H9 (cell line): ENCODE results near the gene EEIG2. TPM values are rescaled to one million over a fixed set of nuclear protein-coding genes. Genes with fewer than 3 reads are reported as not detected.

ENCODE experiments used
- DNase-seq: peaks from one replicate; pipeline ENCODE4 v3.0.0-alpha.2; 2017
- H2AFZ ChIP-seq: one replicate; pipeline ENCODE4 v1.6.1; 2013; ENCODE audit warnings: mild to moderate bottlenecking, low read length, control low read depth, moderate library complexity
- H2AK5ac ChIP-seq: 2 replicates; pipeline ENCODE4 v1.6.1; 2013; ENCODE audit warnings: low read length, control low read depth, mixed read lengths; ENCODE audit not compliant: insufficient read length
- H2BK120ac ChIP-seq: one replicate; pipeline ENCODE4 v1.6.1; 2013; ENCODE audit warnings: low read depth, mild to moderate bottlenecking, low read length, control low read depth, inconsistent platforms; ENCODE audit not compliant: poor library complexity, severe bottlenecking
- H2BK12ac ChIP-seq: 2 replicates; pipeline ENCODE4 v1.6.1; 2013; ENCODE audit warnings: low read length, control low read depth, mixed read lengths, low read depth; ENCODE audit not compliant: insufficient read length
- H2BK15ac ChIP-seq: 2 replicates; pipeline ENCODE4 v1.6.1; 2013; ENCODE audit warnings: low read depth, low read length, control low read depth
- H2BK20ac ChIP-seq: one replicate; pipeline ENCODE4 v1.6.1; 2013; ENCODE audit warnings: low read depth, mild to moderate bottlenecking, low read length, control low read depth, inconsistent platforms; ENCODE audit not compliant: poor library complexity, severe bottlenecking
- H2BK5ac ChIP-seq: 2 replicates; pipeline ENCODE4 v1.6.1; 2013; ENCODE audit warnings: low read length, control low read depth, mixed read lengths; ENCODE audit not compliant: insufficient read length
- H3K14ac ChIP-seq: 2 replicates; pipeline ENCODE4 v1.6.1; 2013; ENCODE audit warnings: low read length, control low read depth; ENCODE audit not compliant: insufficient read depth
- H3K18ac ChIP-seq: 2 replicates; pipeline ENCODE4 v1.6.1; 2013; ENCODE audit warnings: low read depth, mild to moderate bottlenecking, mixed read lengths, low read length, control low read depth; ENCODE audit not compliant: insufficient read length
- H3K23ac ChIP-seq: 2 replicates; pipeline ENCODE4 v1.6.1; 2013; ENCODE audit warnings: low read length, control low read depth, mixed read lengths, low read depth; ENCODE audit not compliant: insufficient read length
- H3K23me2 ChIP-seq: 2 replicates; pipeline ENCODE4 v1.6.1; 2013; ENCODE audit warnings: low read depth, mild to moderate bottlenecking, mixed read lengths, low read length, control low read depth; ENCODE audit not compliant: insufficient read length, poor library complexity, severe bottlenecking
- H3K27ac ChIP-seq: 2 replicates; pipeline ENCODE4 v1.5.1; 2013; ENCODE audit warnings: low read length, control low read depth, mixed read lengths, low read depth; ENCODE audit not compliant: insufficient read length
- H3K27me3 ChIP-seq: 2 replicates; pipeline ENCODE4 v1.6.1; 2013; ENCODE audit warnings: low read length, control low read depth, inconsistent platforms; ENCODE audit not compliant: insufficient read depth
- H3K4ac ChIP-seq: 2 replicates; pipeline ENCODE4 v1.6.1; 2013; ENCODE audit warnings: low read depth, mild to moderate bottlenecking, control low read depth, inconsistent platforms, low read length, moderate library complexity
- H3K4me1 ChIP-seq: 2 replicates; pipeline ENCODE4 v1.6.1; 2013; ENCODE audit warnings: low read length, control low read depth, inconsistent platforms; ENCODE audit not compliant: insufficient read depth
- H3K4me2 ChIP-seq: 2 replicates; pipeline ENCODE4 v1.6.1; 2013; ENCODE audit warnings: low read length, control low read depth, mixed read lengths; ENCODE audit not compliant: insufficient read length, insufficient read depth
- H3K56ac ChIP-seq: 2 replicates; pipeline ENCODE4 v1.6.1; 2013; ENCODE audit warnings: low read depth, mild to moderate bottlenecking, mixed read lengths, low read length, control low read depth; ENCODE audit not compliant: insufficient read length
- H3K79me1 ChIP-seq: 2 replicates; pipeline ENCODE4 v1.6.1; 2013; ENCODE audit warnings: low read depth, mild to moderate bottlenecking, moderate library complexity, low read length, control low read depth, inconsistent platforms; ENCODE audit not compliant: insufficient read depth, poor library complexity, severe bottlenecking
- H3K79me2 ChIP-seq: 2 replicates; pipeline ENCODE4 v1.6.1; 2013; ENCODE audit warnings: low read length, control low read depth, inconsistent platforms; ENCODE audit not compliant: insufficient read depth
- H3K9ac ChIP-seq: 2 replicates; pipeline ENCODE4 v1.6.1; 2013; ENCODE audit warnings: low read length, control low read depth, mixed read lengths; ENCODE audit not compliant: insufficient read length; ENCODE audit errors: extremely low read depth
- H3K9me3 ChIP-seq: one replicate; pipeline ENCODE4 v1.6.1; 2013; ENCODE audit warnings: low read depth, low read length, inconsistent platforms; ENCODE audit not compliant: control insufficient read depth
- H3T11ph ChIP-seq: one replicate; pipeline ENCODE4 v1.6.1; 2013; ENCODE audit warnings: mild to moderate bottlenecking, low read length, control low read depth, inconsistent platforms
- H4K20me1 ChIP-seq: one replicate; pipeline ENCODE4 v1.6.1; 2013; ENCODE audit not compliant: control insufficient read depth, insufficient read length, insufficient read depth
- H4K5ac ChIP-seq: 2 replicates; pipeline ENCODE4 v1.6.1; 2013; ENCODE audit warnings: low read depth, mild to moderate bottlenecking, mixed read lengths, low read length, control low read depth; ENCODE audit not compliant: insufficient read length
- H4K8ac ChIP-seq: replicated peaks from 2 replicates; pipeline ENCODE4 v1.6.1; 2013; ENCODE audit warnings: low read length, control low read depth, mixed read lengths, low read depth; ENCODE audit not compliant: insufficient read length
- H4K91ac ChIP-seq: 2 replicates; pipeline ENCODE4 v1.6.1; 2013; ENCODE audit warnings: low read depth, mild to moderate bottlenecking, moderate library complexity, mixed read lengths, low read length, control low read depth; ENCODE audit not compliant: insufficient read length
- H3K27ac Mint-ChIP-seq, 3 experiments: 2 replicates in 2 of 3; 3 replicates in 1 of 3; pipeline ENCODE4 v1.8.0; 2020 to 2021; ENCODE audit warnings: mixed read lengths in 3 of 3, mild to moderate bottlenecking in 1 of 3, moderate library complexity in 1 of 3
- H3K27me3 Mint-ChIP-seq: 2 replicates; pipeline ENCODE4 v1.8.0; 2021; ENCODE audit warnings: low read depth, mild to moderate bottlenecking, moderate library complexity, mixed read lengths
- H3K36me3 Mint-ChIP-seq, 3 experiments: 2 replicates in 2 of 3; 3 replicates in 1 of 3; pipeline ENCODE4 v1.8.0; 2020 to 2021; ENCODE audit warnings: low read depth in 3 of 3, mixed read lengths in 3 of 3; ENCODE audit not compliant: insufficient read depth in 1 of 3
- H3K4me1 Mint-ChIP-seq, 2 experiments: 2 replicates each; pipeline ENCODE4 v1.8.0; 2020; ENCODE audit warnings: mixed read lengths in 2 of 2
- H3K4me3 Mint-ChIP-seq, 2 experiments: 2 replicates in 1 of 2; 3 replicates in 1 of 2; pipeline ENCODE4 v1.8.0; 2020 to 2021; ENCODE audit warnings: mild to moderate bottlenecking in 2 of 2, mixed read lengths in 2 of 2, moderate library complexity in 1 of 2
- H3K9me3 Mint-ChIP-seq, 2 experiments: 2 replicates in 1 of 2; 3 replicates in 1 of 2; pipeline ENCODE4 v1.8.0; 2020; ENCODE audit warnings: mild to moderate bottlenecking in 2 of 2, mixed read lengths in 2 of 2, moderate library complexity in 1 of 2
- WGBS: extraction: QIAGEN DNeasy Blood & Tissue Kit; methylation state at CpG from one replicate; pipeline ENCODE4 v1.1.7; 2013; ENCODE audit warnings: missing lambda C conversion rate, low lambda C conversion rate, mixed read lengths; ENCODE audit not compliant: insufficient read length; ENCODE audit errors: extremely low coverage; 5-methylcytosine and 5-hydroxymethylcytosine counted together
- total RNA-seq: library from RNA; stranded (reverse); gene quantifications from 2 replicates; pipeline ENCODE4 v1.2.1, GENCODE V29; 2021
- TF ChIP-seq, protein P1 (sequence below): fragments of 200-600 bp; sonication (generic); conservative IDR thresholded peaks from 3 replicates; pipeline ENCODE4 v1.8.0; 2021; ENCODE audit warnings: antibody characterized with exemption, mild to moderate bottlenecking

The EEIG2 gene
- total RNA-seq, 1 experiment from 2014 or later, result 17.0 TPM

GRCh38 chr1:108527837-108528236, 32.1 kb upstream of the EEIG2 start:
- Mint-ChIP-seq H3K4me3 (no peak overlapping the region), H3K4me1 (peaks cover under 1% of the 10 kb centered on the region in 2 experiments; a peak in 3 of 4 replicates), H3K27me3 (no peaks in the 10 kb centered on the region; the same call in 1 of the 2 replicates), H3K36me3 (peaks cover 0 to 3% (median 0%) of the 10 kb centered on the region in 3 experiments; a peak in 2 of 7 replicates), H3K9me3 (peaks cover 7 to 11% of the 10 kb centered on the region in 2 experiments; a peak in 4 of 5 replicates), H3K27ac (no peak overlapping the region)
- no peak overlapping the region for H3K56ac ChIP-seq
- H3K4me1 ChIP-seq, result no peaks in the 10 kb centered on the region
- TF ChIP-seq, protein P1, sequence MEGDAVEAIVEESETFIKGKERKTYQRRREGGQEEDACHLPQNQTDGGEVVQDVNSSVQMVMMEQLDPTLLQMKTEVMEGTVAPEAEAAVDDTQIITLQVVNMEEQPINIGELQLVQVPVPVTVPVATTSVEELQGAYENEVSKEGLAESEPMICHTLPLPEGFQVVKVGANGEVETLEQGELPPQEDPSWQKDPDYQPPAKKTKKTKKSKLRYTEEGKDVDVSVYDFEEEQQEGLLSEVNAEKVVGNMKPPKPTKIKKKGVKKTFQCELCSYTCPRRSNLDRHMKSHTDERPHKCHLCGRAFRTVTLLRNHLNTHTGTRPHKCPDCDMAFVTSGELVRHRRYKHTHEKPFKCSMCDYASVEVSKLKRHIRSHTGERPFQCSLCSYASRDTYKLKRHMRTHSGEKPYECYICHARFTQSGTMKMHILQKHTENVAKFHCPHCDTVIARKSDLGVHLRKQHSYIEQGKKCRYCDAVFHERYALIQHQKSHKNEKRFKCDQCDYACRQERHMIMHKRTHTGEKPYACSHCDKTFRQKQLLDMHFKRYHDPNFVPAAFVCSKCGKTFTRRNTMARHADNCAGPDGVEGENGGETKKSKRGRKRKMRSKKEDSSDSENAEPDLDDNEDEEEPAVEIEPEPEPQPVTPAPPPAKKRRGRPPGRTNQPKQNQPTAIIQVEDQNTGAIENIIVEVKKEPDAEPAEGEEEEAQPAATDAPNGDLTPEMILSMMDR, result no peak
- H3K9me3 ChIP-seq, result no peaks in the 10 kb centered on the region
- H3K4ac ChIP-seq, result no peak overlapping the region
- no peak overlapping the region for H4K91ac ChIP-seq
- H2BK5ac ChIP-seq, result no peak overlapping the region
- H2AFZ ChIP-seq, result no peak overlapping the region
- no peaks in the 10 kb centered on the region for H3K27me3 ChIP-seq
- no peak for DNase-seq
- H2AK5ac ChIP-seq, result no peak overlapping the region
- no peaks in the 10 kb centered on the region for H3K79me2 ChIP-seq
- no CpG with 5 or more reads among the region's 2 CpGs for WGBS
- H3K79me1 ChIP-seq, result no peaks in the 10 kb centered on the region
- H3K14ac ChIP-seq, result no peak overlapping the region
- H3K9ac ChIP-seq, result no peak overlapping the region
- H2BK20ac ChIP-seq, result no peak overlapping the region
- H2BK120ac ChIP-seq, result no peak overlapping the region
- no peak overlapping the region for H3K18ac ChIP-seq
- H3T11ph ChIP-seq, result no peak overlapping the region
- no peak overlapping the region for H3K23ac ChIP-seq
- H3K23me2 ChIP-seq, result peaks cover 2% of the 10 kb centered on the region
- H4K8ac ChIP-seq, result no peak overlapping the region
- no peak overlapping the region for H2BK12ac ChIP-seq
- H2BK15ac ChIP-seq, result no peak overlapping the region
- no peaks in the 10 kb centered on the region for H4K20me1 ChIP-seq
- H3K4me2 ChIP-seq, result no peak overlapping the region
- no peak overlapping the region for H3K27ac ChIP-seq
- no peak overlapping the region for H4K5ac ChIP-seq
